EH (cell line): ENCODE data around the gene GAD1.

ENCODE experiments used
- DNase-seq: peaks from one replicate; pipeline ENCODE4 v3.0.0-alpha.2; 2015; ENCODE audit warnings: low read depth

Gene GAD1

GRCh38 chr2:170846314-170846713, 29.6 kb downstream of the GAD1 start:
- no peak for DNase-seq

DNA sequence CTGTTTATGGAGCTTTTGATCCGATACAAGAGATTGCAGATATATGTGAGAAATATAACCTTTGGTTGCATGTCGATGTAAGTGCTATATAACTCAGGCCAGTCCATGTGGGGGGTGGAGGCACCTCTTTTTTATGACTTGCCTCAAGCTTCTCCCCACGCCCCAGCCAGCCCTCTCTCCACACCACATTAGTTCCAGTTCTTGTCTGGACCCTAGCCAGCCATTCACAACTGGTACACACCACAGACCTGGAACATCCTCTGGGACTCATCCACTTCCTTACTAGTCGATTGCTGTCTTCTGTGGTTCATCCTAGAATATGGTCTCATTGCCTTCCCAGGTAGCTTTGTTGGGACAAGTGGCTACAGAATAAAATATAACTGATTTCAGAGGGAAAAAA, 31.0 kb downstream of the GAD1 start:
- no peak for DNase-seq

GRCh38 chr2:170848587-170848986, 31.9 kb downstream of the GAD1 start:
- peak; percentile 82 for DNase-seq

DNA sequence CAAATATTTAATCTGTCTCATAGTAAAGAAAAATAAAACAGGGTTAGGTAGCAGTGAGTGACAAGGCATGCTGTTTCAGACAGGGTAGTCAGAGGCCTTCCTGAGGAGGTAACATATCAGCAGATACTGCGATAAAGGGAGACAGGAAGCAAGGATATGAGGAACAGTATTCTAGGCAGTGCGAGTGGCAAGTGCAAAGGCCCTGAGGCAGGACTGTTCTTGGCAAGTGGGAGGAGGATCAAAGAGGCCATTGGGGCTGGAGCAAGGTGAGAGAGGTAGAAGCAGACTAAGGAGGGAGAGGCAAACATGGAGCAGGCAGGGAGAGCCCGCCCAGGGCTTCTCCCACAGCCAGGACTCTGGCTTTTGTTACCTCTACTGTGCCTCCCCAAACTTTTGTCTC, 33.6 kb downstream of the GAD1 start:
- DNase-seq, result no peak

DNA sequence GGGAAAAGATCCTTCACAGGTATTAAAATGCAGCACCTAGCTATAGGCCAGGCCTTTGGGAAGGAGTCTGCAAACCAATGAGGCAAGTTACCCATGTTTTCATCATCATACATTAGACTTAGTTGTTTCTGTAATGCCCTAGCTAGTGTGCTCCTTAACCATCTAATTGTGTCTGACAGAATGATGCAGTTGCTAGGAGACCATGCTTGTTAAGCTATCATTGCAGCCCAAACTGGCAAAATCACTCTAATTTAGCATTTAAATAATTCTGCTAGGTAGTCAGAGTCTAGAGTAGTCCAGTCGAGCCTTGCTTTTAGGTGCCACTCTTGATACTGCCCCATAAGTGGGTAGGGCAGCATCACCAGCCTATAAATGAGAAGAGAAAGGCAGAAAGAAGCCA, 34.9 kb downstream of the GAD1 start:
- no peak for DNase-seq

DNA sequence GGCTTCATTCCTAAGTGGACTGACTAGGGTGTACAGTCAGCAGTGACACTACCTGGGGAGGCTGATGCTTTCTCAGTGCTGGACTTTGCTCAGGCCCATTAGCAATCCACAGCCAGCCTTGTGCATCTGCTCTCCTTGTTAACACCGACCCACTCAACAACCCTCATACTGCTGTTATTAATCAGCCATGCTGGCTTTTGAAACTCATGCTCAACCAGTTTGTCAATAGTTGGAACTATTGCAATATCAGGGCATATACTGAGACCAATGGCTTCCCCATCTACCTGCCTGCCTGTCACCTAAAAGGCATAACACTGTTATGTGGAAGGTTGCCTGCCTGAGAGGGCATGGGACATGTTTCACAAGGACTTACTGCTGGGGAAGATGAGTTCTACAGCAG, 39.4 kb downstream of the GAD1 start:
- no peak for DNase-seq

DNA sequence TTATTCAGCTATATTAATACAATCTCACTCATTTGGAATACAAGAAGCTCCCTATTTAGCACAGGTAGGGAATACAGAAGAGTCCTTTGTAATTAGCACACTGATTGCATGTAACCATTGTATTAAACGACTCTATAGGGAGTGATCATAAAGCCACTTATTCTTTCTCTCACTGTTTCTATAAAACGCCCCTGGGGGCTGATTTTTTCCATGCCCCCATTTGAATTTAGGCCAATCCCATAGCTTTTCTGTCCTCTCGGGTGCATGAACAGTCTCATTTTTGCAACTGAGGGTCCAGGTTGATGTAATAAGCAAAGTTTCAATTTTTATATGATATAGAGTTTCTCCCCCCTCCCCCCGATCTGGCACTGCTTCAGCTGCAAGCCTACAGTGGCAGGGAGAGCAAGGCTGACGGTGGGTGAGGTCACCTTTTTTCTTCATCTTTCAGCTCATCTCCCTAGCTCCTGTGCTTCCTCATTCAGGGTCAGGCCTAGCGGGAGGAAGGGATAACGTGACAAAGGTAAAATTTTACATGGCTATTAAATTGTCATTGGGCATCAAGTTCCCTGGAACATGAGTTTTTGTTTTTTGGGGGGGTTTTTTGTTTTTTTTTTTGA, 45.7 kb downstream of the GAD1 start:
- DNase-seq, result no peak

DNA sequence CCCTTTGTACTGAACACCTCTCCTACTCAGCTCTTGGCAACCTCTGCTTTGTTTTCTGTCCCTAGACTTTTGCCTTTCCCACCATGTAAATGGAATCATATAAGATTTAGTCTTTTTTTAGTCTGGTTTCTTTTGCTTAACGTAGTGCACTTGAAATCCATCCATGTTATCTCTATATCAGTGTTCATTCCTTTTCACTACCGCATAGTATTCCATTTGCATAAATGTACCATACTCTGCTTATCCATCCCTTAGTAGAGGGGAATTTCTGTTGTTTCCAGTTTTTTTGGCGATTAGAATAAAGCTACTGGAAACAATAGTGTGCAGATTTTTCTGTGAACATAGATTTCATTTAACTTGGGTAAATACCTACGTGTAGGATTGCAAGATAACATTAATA, 46.4 kb downstream of the GAD1 start:
- DNase-seq, result no peak

GRCh38 chr2:170869036-170869435, 52.3 kb downstream of the GAD1 start:
- no peak for DNase-seq

DNA sequence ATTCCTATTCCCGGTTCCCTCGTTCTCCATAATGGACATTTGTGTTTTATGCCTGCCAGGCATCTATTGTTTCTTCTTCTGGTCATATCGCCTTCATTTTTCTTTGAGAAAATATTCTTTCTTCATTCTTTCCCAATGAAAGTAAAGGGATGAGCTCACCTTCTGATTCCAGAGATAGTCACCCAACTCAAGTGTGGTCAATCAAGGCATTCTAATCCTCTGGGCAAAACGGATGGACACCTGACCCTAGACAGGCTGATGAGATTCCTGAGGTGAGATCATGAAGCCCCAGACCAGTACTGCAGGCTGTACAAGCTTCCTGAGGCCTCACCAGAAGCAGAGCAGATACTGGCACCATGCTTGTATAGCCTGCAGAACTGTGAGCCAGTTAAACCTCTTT, 52.8 kb downstream of the GAD1 start:
- DNase-seq, result no peak

- DNase-seq, result peak; percentile 69
Measured at GRCh38 chr2:170873035-170873692, 56.5 kb downstream of the GAD1 start.

DNA sequence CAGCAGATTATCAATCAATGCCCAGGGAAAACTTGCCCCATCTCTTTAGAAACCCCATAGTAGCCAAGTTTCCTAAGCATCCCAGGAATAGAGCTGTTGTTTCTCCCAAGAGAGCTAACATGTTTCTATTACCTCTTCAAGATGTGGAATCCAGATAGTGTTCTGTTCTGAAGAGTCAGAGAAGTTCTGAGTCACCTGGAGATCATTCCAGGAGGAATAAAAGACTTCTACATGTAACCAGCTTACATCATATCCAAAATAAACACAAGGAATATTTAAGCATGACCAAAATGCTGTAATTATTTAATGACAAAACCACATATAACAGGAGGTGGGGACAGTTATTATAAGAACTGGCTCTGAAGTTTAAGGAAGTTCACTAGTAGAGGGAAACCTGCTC, 61.4 kb downstream of the GAD1 start:
- peak; percentile 20 for DNase-seq

DNA sequence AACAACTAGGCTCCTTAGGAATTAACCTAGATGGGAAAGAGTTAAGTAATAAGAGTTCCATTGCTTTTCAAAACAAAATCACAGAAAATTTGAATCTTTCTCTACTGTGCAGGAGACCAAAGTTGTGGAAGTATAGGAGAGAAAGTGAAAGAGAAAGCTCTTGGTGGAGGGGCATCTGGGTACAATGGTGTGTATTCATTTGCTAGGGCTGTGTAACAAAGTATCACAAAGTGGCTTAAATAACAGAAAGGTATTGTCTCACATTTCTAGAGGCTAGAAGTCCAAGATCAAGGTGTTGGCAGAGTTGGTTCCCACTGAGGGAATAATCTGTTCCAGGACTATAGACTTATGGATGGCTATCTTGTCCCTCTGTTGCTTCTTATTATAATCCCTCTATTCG, 61.8 kb downstream of the GAD1 start:
- no peak for DNase-seq

DNA sequence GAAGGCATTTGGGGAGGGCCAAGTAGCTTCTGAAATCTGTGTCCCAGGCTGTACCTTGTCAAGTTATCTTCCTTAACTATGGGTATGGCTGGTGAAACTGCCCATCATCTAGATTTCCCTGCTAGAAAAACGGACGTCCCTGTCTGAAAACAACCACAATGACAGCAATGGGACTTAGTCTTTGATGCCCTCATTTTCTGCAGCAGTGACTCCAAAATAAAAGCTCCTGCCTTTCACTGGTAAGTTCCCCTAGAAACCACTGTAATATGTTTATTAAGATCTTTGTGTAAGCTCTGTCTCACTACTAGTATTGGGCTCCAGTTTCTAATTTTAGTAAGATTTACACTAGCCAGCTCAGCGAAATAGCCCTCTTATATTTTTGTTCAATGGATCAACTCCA, 65.2 kb downstream of the GAD1 start:
- no peak for DNase-seq

DNA sequence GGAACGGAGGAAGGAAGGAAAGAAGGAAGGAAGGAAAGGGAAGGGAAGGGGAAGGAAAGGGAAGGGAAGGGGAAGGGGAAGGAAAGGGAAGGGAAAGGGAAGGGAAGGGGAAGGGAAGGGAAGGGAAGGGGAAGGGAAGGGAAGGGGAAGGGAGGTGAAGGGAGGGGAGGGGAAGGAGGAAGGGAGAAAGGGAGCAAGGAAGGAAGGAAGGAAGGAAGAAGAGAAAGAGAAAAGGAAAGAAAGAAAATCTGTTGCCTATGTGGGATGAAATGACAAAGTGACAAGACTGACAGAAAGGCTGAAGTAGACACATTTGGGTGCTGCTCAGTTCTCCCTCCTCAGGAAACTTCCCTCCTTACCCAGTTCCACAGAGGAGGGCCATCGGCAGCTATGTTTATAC, 66.1 kb downstream of the GAD1 start:
- DNase-seq, result no peak

GRCh38 chr2:170883683-170884082, 67.0 kb downstream of the GAD1 start:
- peak; percentile 38 for DNase-seq

GRCh38 chr2:170885130-170885791, 68.6 kb downstream of the GAD1 start:
- peak; percentile 63 for DNase-seq

DNA sequence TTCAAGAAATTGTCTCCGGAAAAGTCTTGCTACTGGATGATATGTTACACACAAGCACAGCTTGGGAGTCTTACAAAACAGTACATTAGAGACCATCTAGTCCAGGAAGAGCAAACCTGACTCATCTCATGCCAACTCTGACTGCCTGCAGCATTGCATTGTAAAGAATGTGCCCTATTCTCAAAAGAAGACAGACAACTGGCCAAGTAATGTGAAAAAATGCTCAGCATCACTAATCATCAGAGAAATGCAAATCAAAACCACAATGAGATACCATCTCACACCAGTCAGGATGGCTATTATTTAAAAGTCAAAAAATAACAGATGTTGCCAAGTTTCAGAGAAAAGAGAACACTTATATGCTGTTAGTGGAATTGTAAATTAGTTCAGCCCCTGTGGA, 69.7 kb downstream of the GAD1 start:
- DNase-seq, result peak; percentile 94

- peak; percentile 19 for DNase-seq
Measured at GRCh38 chr2:170887496-170887895, 70.8 kb downstream of the GAD1 start.

DNA sequence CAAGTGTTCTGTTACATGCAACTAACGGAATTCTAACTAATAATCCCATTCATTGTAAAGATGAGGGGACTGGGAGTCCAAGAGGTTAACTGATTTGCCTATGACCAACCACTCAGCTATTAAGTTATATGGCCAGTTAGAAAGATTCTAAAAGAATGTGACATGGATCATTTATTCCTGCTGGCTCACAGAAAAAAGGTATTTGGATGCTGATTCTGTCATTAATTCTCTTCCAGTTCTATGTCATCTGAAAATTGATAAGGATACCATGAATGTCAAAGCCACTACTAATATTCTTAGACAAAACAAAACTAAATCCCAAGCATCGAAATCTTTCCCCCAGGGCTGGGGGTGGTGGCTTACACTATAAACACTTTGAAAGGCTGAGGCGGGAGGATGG, 71.2 kb downstream of the GAD1 start:
- peak; percentile 22 for DNase-seq

DNA sequence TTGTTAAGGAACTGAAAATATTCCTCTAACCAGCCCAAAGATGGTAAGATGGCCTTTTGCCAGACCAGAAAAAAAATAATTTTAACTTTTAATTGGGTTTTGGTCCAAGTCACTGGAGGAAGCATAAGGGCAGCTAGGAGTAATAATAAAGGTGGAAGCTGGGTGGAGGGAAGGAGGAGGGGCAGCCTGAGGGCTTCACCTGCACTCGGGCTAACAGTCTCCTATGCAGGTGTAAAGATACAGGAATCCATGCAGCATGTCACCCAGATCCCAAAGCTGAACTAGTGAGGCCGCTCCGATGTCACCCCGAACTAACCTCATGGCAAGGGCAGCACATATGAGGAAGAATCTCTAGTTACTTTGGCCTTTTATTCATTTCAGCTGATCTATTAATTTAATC, 75.2 kb downstream of the GAD1 start:
- no peak for DNase-seq

DNA sequence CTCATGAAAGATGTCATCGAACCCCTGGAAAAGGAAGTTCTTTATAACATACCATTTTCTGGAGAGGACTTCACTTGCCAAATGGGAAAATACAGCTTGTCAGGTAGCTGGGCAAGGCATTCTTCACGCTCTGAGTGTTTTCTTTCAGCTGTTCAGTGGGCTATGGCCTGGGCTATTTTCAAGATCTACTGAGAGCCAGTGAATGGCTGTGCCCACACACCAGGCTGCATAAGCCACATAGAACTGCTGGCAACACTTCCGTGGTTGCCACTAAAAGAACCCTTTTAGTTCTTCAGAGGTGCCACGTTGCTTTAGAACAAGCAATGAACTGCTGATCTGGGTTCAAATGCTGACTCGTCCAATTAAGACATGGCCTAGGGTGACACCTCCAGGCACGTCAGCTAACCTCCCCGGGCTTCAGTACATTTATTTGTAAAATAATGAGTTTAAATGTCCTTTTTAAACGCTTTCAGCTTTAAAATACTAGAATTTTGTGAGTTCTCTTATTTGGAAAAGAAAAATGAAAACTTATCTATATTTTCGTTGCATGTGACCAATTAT, 75.8 kb downstream of the GAD1 start:
- no peak for DNase-seq

DNA sequence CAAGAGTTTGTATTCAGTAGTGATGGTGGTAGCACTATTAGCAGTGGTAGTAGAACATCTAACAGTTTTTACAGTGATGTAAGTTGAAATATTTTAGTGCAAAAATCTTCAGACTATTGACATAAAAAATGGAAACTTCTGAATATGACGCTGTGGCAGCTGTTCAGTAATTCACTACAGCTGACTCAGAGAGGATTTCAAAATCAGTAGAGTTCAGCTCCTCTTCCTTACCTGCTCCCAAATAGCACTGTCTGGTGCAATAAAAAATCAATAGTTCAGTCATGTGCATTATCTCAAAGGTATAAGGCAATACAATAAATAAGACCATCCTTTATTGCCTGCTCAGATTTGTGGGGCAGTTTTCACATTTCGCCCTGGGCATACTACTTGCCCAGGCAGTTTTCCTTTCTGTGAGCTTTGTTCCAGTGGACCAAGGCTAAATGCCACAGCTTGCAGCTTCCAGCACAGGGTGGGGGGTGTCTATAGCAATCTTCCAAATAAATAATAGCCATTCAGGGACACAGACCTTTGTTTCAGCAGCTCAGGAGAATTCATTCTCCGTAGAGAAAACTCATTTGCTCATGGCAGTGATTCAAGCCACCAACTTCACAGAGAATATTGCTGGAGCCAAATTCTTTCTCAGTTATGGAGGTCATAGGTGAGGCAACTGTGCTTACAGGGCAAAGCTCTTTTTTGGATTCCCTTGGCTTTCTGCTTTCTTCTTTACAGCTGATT, 78.5 kb downstream of the GAD1 start:
- no peak for DNase-seq
